ENCODE measurements around the gene ITIH4.

ITIH4 gene

GRCh38 chr3:52879090-52879489, 48.6 kb upstream of the ITIH4 start:
- Histone ChIP-seq H3K27me3 (ENCODE audit: control insufficient read depth, low read length) (no peaks in the 10 kb centered on the region), H3K27ac (ENCODE audit: low read depth, low read length) (no peak overlapping the region), H4K20me1 (ENCODE audit: control insufficient read depth, insufficient read depth, low read depth, low read length) (no peaks in the 10 kb centered on the region), H3K79me2 (ENCODE audit: control insufficient read depth, low read length) (peaks cover 2% of the 10 kb centered on the region; the same call in 1 of the 2 replicates), H3K4me2 (ENCODE audit: low read length) (no peak overlapping the region), H3K9me2 (replicated peaks; ENCODE audit: control insufficient read depth, low read length) (no peaks in the 10 kb centered on the region), H3K4me1 (ENCODE audit: control insufficient read depth, low read length) (no peaks in the 10 kb centered on the region), H3F3A (ENCODE audit: control insufficient read depth, insufficient read depth) (no peaks in the 10 kb centered on the region), H3K9me3 (ENCODE audit: control insufficient read depth, insufficient read depth, low read length) (no peaks in the 10 kb centered on the region), H3K4me3 (ENCODE audit: low read length) (no peak overlapping the region), H3K36me3 (ENCODE audit: control insufficient read depth, low read length) (no peaks in the 10 kb centered on the region)
- TF ChIP-seq EZH2phosphoT487 (IDR thresholded peaks at IDR 0.05; ENCODE audit: borderline replicate concordance, low read length) = no peak
- no peak for TF ChIP-seq CTCF (IDR thresholded peaks at IDR 0.05; ENCODE audit: low read depth, low read length, poor library complexity, severe bottlenecking)

- no peaks in the 10 kb centered on the region for H3K9me3 ChIP-seq (ENCODE audit: control insufficient read depth, insufficient read depth, low read length)
These were observed 46.6 kb upstream of the ITIH4 start for GRCh38 chr3:52877085-52877484.

GRCh38 chr3:52874864-52875587, 44.6 kb upstream of the ITIH4 start:
- Histone ChIP-seq H3K9me2 (replicated peaks; ENCODE audit: control insufficient read depth, low read length) (no peaks in the 10 kb centered on the region), H3F3A (ENCODE audit: control insufficient read depth, insufficient read depth) (no peaks in the 10 kb centered on the region), H3K36me3 (ENCODE audit: control insufficient read depth, low read length) (no peaks in the 10 kb centered on the region), H4K20me1 (ENCODE audit: control insufficient read depth, insufficient read depth, low read depth, low read length) (no peaks in the 10 kb centered on the region; the same call in 1 of the 2 replicates), H3K4me2 (ENCODE audit: low read length) (no peak overlapping the region), H3K27ac (ENCODE audit: low read depth, low read length) (no peak overlapping the region), H3K9me3 (ENCODE audit: control insufficient read depth, insufficient read depth, low read length) (no peaks in the 10 kb centered on the region), H3K27me3 (ENCODE audit: control insufficient read depth, low read length) (no peaks in the 10 kb centered on the region), H3K4me1 (ENCODE audit: control insufficient read depth, low read length) (no peaks in the 10 kb centered on the region), H3K79me2 (ENCODE audit: control insufficient read depth, low read length) (peaks cover 6% of the 10 kb centered on the region), H3K4me3 (ENCODE audit: low read length) (no peak overlapping the region)
- TF ChIP-seq EZH2phosphoT487 (IDR thresholded peaks at IDR 0.05; ENCODE audit: borderline replicate concordance, low read length) = no peak
- TF ChIP-seq CTCF (IDR thresholded peaks at IDR 0.05; ENCODE audit: low read depth, low read length, poor library complexity, severe bottlenecking) = no peak

More at GRCh38 chr3:52877085-52877484, 46.6 kb upstream of the ITIH4 start:
- Histone ChIP-seq H3K9me2 (replicated peaks; ENCODE audit: control insufficient read depth, low read length) (no peaks in the 10 kb centered on the region), H3K4me1 (ENCODE audit: control insufficient read depth, low read length) (no peaks in the 10 kb centered on the region), H3F3A (ENCODE audit: control insufficient read depth, insufficient read depth) (no peaks in the 10 kb centered on the region), H3K36me3 (ENCODE audit: control insufficient read depth, low read length) (no peaks in the 10 kb centered on the region), H3K27me3 (ENCODE audit: control insufficient read depth, low read length) (no peaks in the 10 kb centered on the region), H3K4me2 (ENCODE audit: low read length) (no peak overlapping the region), H3K79me2 (ENCODE audit: control insufficient read depth, low read length) (peaks cover 6% of the 10 kb centered on the region), H3K27ac (ENCODE audit: low read depth, low read length) (no peak overlapping the region), H4K20me1 (ENCODE audit: control insufficient read depth, insufficient read depth, low read depth, low read length) (no peaks in the 10 kb centered on the region; the same call in 1 of the 2 replicates), H3K4me3 (ENCODE audit: low read length) (no peak overlapping the region)
- no peak for TF ChIP-seq CTCF (IDR thresholded peaks at IDR 0.05; ENCODE audit: low read depth, low read length, poor library complexity, severe bottlenecking)
- TF ChIP-seq EZH2phosphoT487 (IDR thresholded peaks at IDR 0.05; ENCODE audit: borderline replicate concordance, low read length) = no peak

All from DOHH2 (cell line).